GM23338 (cell line): ENCODE results near the gene GNAO1. TPM values are rescaled to one million over a fixed set of nuclear protein-coding genes. Genes with fewer than 3 reads are reported as not detected.

Source experiments
- ATAC-seq: fragments of 200-7000 bp; cut with Tn5 transposase; 3 replicates; pipeline ENCODE4 v1.9.1; 2020
- DNase-seq: peaks from one replicate; pipeline ENCODE4 v3.0.0-alpha.2; 2015; ENCODE audit warnings: low spot score
- H2AFZ ChIP-seq: fragments of 200-600 bp; sonication (generic); 2 replicates; pipeline ENCODE4 v1.8.0; 2016; ENCODE audit warnings: antibody characterized with exemption, mild to moderate bottlenecking, moderate library complexity
- H3F3A ChIP-seq: fragments of 200-600 bp; sonication (generic); replicated peaks from 2 replicates; pipeline ENCODE4 v1.8.0; 2017; ENCODE audit warnings: antibody characterized with exemption, mixed run types, low read depth
- H3K27ac ChIP-seq: fragments of 200-600 bp; sonication (generic); 2 replicates; pipeline ENCODE4 v1.6.1; 2016; ENCODE audit warnings: low read depth
- H3K27me3 ChIP-seq: fragments of 200-600 bp; sonication (generic); 2 replicates; pipeline ENCODE4 v1.8.0; 2016; ENCODE audit warnings: mild to moderate bottlenecking, mixed run types, moderate library complexity; ENCODE audit not compliant: insufficient read depth
- H3K36me3 ChIP-seq: fragments of 200-600 bp; sonication (generic); 2 replicates; pipeline ENCODE4 v1.8.0; 2016; ENCODE audit warnings: mild to moderate bottlenecking; ENCODE audit not compliant: insufficient read depth
- H3K4me1 ChIP-seq: fragments of 200-600 bp; sonication (generic); 2 replicates; pipeline ENCODE4 v1.8.0; 2016; ENCODE audit warnings: mild to moderate bottlenecking, moderate library complexity; ENCODE audit not compliant: insufficient read depth
- H3K4me2 ChIP-seq: fragments of 200-600 bp; sonication (generic); 2 replicates; pipeline ENCODE4 v1.7.1; 2017; ENCODE audit warnings: mixed run types
- H3K4me3 ChIP-seq: fragments of 200-600 bp; sonication (generic); 2 replicates; pipeline ENCODE4 v1.6.1; 2016; ENCODE audit warnings: mixed run types
- H3K79me2 ChIP-seq: fragments of 200-600 bp; sonication (generic); replicated peaks from 2 replicates; pipeline ENCODE4 v1.8.0; 2017; ENCODE audit warnings: mild to moderate bottlenecking; ENCODE audit not compliant: insufficient read depth
- H3K9me2 ChIP-seq: fragments of 200-600 bp; sonication (generic); 2 replicates; pipeline ENCODE4 v1.8.0; 2017; ENCODE audit not compliant: insufficient read depth
- H4K20me1 ChIP-seq: fragments of 200-600 bp; sonication (generic); replicated peaks from 2 replicates; pipeline ENCODE4 v1.8.0; 2017; ENCODE audit warnings: mild to moderate bottlenecking; ENCODE audit not compliant: insufficient read depth
- H3K27ac Mint-ChIP-seq: 2 replicates; pipeline ENCODE4 v1.8.0; 2020; ENCODE audit warnings: inconsistent platforms, mild to moderate bottlenecking, moderate library complexity, mixed read lengths
- H3K27me3 Mint-ChIP-seq: 3 replicates; pipeline ENCODE4 v1.8.0; 2022; ENCODE audit warnings: low read depth, mild to moderate bottlenecking, moderate library complexity, mixed read lengths, inconsistent platforms; ENCODE audit not compliant: insufficient read depth, poor library complexity
- H3K36me3 Mint-ChIP-seq: 3 replicates; pipeline ENCODE4 v1.8.0; 2021; ENCODE audit warnings: low read depth, mild to moderate bottlenecking, inconsistent platforms, moderate library complexity, mixed read lengths
- H3K4me1 Mint-ChIP-seq: 3 replicates; pipeline ENCODE4 v1.8.0; 2020; ENCODE audit warnings: mild to moderate bottlenecking, inconsistent platforms, mixed read lengths
- H3K4me3 Mint-ChIP-seq: 3 replicates; pipeline ENCODE4 v1.8.0; 2021; ENCODE audit warnings: moderate library complexity, mild to moderate bottlenecking, inconsistent platforms, mixed read lengths
- H3K9me3 Mint-ChIP-seq: 3 replicates; pipeline ENCODE4 v1.8.0; 2020; ENCODE audit warnings: moderate library complexity, mild to moderate bottlenecking, inconsistent platforms, mixed read lengths
- CREB1 ChIP-seq: fragments of 250-450 bp; sonication (Bioruptor Pico); IDR thresholded peaks from 2 replicates; pipeline ENCODE4 v1.5.0; 2020; ENCODE audit warnings: low read depth, mild to moderate bottlenecking, moderate library complexity
- ETS1 ChIP-seq: IDR thresholded peaks from 2 replicates; pipeline ENCODE4 v1.6.1; 2016; ENCODE audit warnings: antibody characterized with exemption
- EZH2 ChIP-seq: fragments of 200-600 bp; sonication (generic); IDR thresholded peaks from one replicate; pipeline ENCODE4 v1.8.0; 2017; ENCODE audit warnings: antibody characterized with exemption, mild to moderate bottlenecking, low read depth; ENCODE audit not compliant: unreplicated experiment
- NANOG ChIP-seq: IDR thresholded peaks from 2 replicates; pipeline ENCODE4 v1.6.1; 2016; ENCODE audit warnings: antibody characterized with exemption, borderline replicate concordance
- POLR2AphosphoS5 ChIP-seq: IDR thresholded peaks from 2 replicates; pipeline ENCODE4 v1.6.1; 2016; ENCODE audit warnings: antibody characterized with exemption, low read depth
- STAT1 ChIP-seq: IDR thresholded peaks from one replicate; pipeline ENCODE4 v1.6.1; 2016; ENCODE audit warnings: antibody characterized with exemption; ENCODE audit not compliant: unreplicated experiment
- ZNF114 ChIP-seq: fragments of 250-450 bp; sonication (Bioruptor Pico); IDR thresholded peaks from 2 replicates; pipeline ENCODE4 v1.5.0; 2020; ENCODE audit warnings: mild to moderate bottlenecking, moderate library complexity
- ZNF331 ChIP-seq: fragments of 250-450 bp; sonication (Bioruptor Pico); IDR thresholded peaks from 2 replicates; pipeline ENCODE4 v1.5.0; 2020; ENCODE audit warnings: low read depth, mild to moderate bottlenecking, moderate library complexity
- long read RNA-seq: library from polyadenylated mRNA; unstranded; transcript quantifications from one replicate; pipeline ENCODE4 v2.0.0, GENCODE V29; 2020; ENCODE audit not compliant: unreplicated experiment
- polyA plus RNA-seq: library from polyadenylated mRNA; unstranded; fragments of >200 nt; fragmentation: Nextera tagmentation; extraction: Ambion mirVana; gene quantifications from 2 replicates; pipeline ENCODE4 v1.2.1, GENCODE V29; 2016
- total RNA-seq: library from RNA; depleted of rRNA; stranded (reverse); fragments of >200 nt; shearing (Covaris generic); gene quantifications from 2 replicates; pipeline ENCODE4 v1.2.3, GENCODE V29; 2014; rRNA removed
- TF ChIP-seq, protein P1 (sequence below), 2 experiments: fragments of 200-600 bp in 1 of 2; sonication (generic) in 1 of 2; conservative IDR thresholded peaks; 2 replicates each; pipeline versions ENCODE4 v1.5.1 to v1.6.1; 2016 to 2017; ENCODE audit warnings: antibody characterized with exemption in 2 of 2, low read depth in 2 of 2, mild to moderate bottlenecking in 2 of 2, moderate library complexity in 1 of 2
- TF ChIP-seq, protein P2 (sequence below): fragments of 250-450 bp; sonication (Bioruptor Pico); IDR thresholded peaks from 2 replicates; pipeline ENCODE4 v1.5.0; 2020; ENCODE audit warnings: mild to moderate bottlenecking, moderate library complexity
- TF ChIP-seq, protein P3 (sequence below): IDR thresholded peaks from one replicate; pipeline ENCODE4 v1.6.1; 2018; ENCODE audit warnings: antibody characterized with exemption; ENCODE audit not compliant: unreplicated experiment

Gene GNAO1
- total RNA-seq (20.0 and 24.8 TPM in 2 replicates), polyA plus RNA-seq (6.5 and 7.5 TPM in 2 replicates)
- long read RNA-seq, partial matches to known transcripts: 0 of 1 reads
- long read RNA-seq, other reads (novel, unspliced or antisense): 0 of 1 reads

GRCh38 chr16:56191156-56191815 lies at the start of gene GNAO1:
Gene GNAO1 (plus strand): TSS chr16:56191489. CDS start chr16:56192236, 747 bp downstream.
- TF ChIP-seq, protein P1, sequence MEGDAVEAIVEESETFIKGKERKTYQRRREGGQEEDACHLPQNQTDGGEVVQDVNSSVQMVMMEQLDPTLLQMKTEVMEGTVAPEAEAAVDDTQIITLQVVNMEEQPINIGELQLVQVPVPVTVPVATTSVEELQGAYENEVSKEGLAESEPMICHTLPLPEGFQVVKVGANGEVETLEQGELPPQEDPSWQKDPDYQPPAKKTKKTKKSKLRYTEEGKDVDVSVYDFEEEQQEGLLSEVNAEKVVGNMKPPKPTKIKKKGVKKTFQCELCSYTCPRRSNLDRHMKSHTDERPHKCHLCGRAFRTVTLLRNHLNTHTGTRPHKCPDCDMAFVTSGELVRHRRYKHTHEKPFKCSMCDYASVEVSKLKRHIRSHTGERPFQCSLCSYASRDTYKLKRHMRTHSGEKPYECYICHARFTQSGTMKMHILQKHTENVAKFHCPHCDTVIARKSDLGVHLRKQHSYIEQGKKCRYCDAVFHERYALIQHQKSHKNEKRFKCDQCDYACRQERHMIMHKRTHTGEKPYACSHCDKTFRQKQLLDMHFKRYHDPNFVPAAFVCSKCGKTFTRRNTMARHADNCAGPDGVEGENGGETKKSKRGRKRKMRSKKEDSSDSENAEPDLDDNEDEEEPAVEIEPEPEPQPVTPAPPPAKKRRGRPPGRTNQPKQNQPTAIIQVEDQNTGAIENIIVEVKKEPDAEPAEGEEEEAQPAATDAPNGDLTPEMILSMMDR (conservative IDR thresholded peaks at IDR 0.05; ENCODE audit: low read depth in 2 of 2): no peak
- TF ChIP-seq, protein P2, sequence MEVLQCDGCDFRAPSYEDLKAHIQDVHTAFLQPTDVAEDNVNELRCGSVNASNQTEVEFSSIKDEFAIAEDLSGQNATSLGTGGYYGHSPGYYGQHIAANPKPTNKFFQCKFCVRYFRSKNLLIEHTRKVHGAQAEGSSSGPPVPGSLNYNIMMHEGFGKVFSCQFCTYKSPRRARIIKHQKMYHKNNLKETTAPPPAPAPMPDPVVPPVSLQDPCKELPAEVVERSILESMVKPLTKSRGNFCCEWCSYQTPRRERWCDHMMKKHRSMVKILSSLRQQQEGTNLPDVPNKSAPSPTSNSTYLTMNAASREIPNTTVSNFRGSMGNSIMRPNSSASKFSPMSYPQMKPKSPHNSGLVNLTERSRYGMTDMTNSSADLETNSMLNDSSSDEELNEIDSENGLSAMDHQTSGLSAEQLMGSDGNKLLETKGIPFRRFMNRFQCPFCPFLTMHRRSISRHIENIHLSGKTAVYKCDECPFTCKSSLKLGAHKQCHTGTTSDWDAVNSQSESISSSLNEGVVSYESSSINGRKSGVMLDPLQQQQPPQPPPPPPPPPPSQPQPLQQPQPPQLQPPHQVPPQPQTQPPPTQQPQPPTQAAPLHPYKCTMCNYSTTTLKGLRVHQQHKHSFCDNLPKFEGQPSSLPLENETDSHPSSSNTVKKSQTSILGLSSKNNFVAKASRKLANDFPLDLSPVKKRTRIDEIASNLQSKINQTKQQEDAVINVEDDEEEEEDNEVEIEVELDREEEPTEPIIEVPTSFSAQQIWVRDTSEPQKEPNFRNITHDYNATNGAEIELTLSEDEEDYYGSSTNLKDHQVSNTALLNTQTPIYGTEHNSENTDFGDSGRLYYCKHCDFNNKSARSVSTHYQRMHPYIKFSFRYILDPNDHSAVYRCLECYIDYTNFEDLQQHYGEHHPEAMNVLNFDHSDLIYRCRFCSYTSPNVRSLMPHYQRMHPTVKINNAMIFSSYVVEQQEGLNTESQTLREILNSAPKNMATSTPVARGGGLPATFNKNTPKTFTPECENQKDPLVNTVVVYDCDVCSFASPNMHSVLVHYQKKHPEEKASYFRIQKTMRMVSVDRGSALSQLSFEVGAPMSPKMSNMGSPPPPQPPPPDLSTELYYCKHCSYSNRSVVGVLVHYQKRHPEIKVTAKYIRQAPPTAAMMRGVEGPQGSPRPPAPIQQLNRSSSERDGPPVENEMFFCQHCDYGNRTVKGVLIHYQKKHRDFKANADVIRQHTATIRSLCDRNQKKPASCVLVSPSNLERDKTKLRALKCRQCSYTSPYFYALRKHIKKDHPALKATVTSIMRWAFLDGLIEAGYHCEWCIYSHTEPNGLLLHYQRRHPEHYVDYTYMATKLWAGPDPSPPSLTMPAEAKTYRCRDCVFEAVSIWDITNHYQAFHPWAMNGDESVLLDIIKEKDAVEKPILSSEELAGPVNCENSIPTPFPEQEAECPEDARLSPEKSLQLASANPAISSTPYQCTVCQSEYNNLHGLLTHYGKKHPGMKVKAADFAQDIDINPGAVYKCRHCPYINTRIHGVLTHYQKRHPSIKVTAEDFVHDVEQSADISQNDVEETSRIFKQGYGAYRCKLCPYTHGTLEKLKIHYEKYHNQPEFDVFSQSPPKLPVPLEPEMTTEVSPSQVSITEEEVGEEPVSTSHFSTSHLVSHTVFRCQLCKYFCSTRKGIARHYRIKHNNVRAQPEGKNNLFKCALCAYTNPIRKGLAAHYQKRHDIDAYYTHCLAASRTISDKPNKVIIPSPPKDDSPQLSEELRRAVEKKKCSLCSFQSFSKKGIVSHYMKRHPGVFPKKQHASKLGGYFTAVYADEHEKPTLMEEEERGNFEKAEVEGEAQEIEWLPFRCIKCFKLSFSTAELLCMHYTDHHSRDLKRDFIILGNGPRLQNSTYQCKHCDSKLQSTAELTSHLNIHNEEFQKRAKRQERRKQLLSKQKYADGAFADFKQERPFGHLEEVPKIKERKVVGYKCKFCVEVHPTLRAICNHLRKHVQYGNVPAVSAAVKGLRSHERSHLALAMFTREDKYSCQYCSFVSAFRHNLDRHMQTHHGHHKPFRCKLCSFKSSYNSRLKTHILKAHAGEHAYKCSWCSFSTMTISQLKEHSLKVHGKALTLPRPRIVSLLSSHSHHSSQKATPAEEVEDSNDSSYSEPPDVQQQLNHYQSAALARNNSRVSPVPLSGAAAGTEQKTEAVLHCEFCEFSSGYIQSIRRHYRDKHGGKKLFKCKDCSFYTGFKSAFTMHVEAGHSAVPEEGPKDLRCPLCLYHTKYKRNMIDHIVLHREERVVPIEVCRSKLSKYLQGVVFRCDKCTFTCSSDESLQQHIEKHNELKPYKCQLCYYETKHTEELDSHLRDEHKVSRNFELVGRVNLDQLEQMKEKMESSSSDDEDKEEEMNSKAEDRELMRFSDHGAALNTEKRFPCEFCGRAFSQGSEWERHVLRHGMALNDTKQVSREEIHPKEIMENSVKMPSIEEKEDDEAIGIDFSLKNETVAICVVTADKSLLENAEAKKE: no peak
- TF ChIP-seq NANOG (no peak), CREB1 (CRISPR knock-in tag) (0 out of 2 replicates have a peak, but pooled peaks have one; percentile 12), STAT1 (no peak), ZNF331 (CRISPR knock-in tag) (no peak), ZNF114 (CRISPR knock-in tag) (no peak), ETS1 (no peak), EZH2 (no peak), POLR2AphosphoS5 (peak; percentile 46)
- TF ChIP-seq, protein P3, sequence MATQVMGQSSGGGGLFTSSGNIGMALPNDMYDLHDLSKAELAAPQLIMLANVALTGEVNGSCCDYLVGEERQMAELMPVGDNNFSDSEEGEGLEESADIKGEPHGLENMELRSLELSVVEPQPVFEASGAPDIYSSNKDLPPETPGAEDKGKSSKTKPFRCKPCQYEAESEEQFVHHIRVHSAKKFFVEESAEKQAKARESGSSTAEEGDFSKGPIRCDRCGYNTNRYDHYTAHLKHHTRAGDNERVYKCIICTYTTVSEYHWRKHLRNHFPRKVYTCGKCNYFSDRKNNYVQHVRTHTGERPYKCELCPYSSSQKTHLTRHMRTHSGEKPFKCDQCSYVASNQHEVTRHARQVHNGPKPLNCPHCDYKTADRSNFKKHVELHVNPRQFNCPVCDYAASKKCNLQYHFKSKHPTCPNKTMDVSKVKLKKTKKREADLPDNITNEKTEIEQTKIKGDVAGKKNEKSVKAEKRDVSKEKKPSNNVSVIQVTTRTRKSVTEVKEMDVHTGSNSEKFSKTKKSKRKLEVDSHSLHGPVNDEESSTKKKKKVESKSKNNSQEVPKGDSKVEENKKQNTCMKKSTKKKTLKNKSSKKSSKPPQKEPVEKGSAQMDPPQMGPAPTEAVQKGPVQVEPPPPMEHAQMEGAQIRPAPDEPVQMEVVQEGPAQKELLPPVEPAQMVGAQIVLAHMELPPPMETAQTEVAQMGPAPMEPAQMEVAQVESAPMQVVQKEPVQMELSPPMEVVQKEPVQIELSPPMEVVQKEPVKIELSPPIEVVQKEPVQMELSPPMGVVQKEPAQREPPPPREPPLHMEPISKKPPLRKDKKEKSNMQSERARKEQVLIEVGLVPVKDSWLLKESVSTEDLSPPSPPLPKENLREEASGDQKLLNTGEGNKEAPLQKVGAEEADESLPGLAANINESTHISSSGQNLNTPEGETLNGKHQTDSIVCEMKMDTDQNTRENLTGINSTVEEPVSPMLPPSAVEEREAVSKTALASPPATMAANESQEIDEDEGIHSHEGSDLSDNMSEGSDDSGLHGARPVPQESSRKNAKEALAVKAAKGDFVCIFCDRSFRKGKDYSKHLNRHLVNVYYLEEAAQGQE: peak; percentile 27
- Mint-ChIP-seq H3K4me3 (peak within 1 kb of the TSS; percentile 81), H3K4me1 (peaks cover 45% of the 10 kb centered on the region), H3K27ac (no peak within 1 kb of the TSS), H3K36me3 (no peaks in the 10 kb centered on the region), H3K9me3 (no peaks in the 10 kb centered on the region; the same call in 2 of the 3 replicates), H3K27me3 (peaks cover 32% of the 10 kb centered on the region)
- peak within 1 kb of the TSS; percentile 98 for H2AFZ ChIP-seq
- no peak within 1 kb of the TSS for H3K27ac ChIP-seq
- H3K4me1 ChIP-seq: peaks cover 52% of the 10 kb centered on the region
- H3K9me2 ChIP-seq: no peaks in the 10 kb centered on the region
- ATAC-seq (peak; percentile 46), DNase-seq (peak; percentile 86)
- peaks cover 9% of the 10 kb centered on the region; the same call in 1 of the 2 replicates for H4K20me1 ChIP-seq
- no peaks in the 10 kb centered on the region for H3F3A ChIP-seq
- H3K36me3 ChIP-seq: no peaks in the 10 kb centered on the region
- H3K79me2 ChIP-seq: peaks cover 9% of the 10 kb centered on the region
- H3K4me2 ChIP-seq: peak within 1 kb of the TSS; percentile 97
- peaks cover 40% of the 10 kb centered on the region for H3K27me3 ChIP-seq
- peak within 1 kb of the TSS; percentile 93 for H3K4me3 ChIP-seq
